HTERT RPE-1 (cell line): ENCODE measurements around the gene CFAP299.
"Not testable (repeated sequence)": the region's sequence is repeated elsewhere in the genome, so short reads cannot be mapped to it uniquely, and the experiment has no call there.

Source experiments
- in situ Hi-C: fragments of 300-500 bp; cut with MboI; formaldehyde crosslinking; loops from 4 replicates; pipeline ENCODE4 v1.14.3; 2020; ENCODE audit warnings: low sequenced_read_pairs

CFAP299 gene

DNA sequence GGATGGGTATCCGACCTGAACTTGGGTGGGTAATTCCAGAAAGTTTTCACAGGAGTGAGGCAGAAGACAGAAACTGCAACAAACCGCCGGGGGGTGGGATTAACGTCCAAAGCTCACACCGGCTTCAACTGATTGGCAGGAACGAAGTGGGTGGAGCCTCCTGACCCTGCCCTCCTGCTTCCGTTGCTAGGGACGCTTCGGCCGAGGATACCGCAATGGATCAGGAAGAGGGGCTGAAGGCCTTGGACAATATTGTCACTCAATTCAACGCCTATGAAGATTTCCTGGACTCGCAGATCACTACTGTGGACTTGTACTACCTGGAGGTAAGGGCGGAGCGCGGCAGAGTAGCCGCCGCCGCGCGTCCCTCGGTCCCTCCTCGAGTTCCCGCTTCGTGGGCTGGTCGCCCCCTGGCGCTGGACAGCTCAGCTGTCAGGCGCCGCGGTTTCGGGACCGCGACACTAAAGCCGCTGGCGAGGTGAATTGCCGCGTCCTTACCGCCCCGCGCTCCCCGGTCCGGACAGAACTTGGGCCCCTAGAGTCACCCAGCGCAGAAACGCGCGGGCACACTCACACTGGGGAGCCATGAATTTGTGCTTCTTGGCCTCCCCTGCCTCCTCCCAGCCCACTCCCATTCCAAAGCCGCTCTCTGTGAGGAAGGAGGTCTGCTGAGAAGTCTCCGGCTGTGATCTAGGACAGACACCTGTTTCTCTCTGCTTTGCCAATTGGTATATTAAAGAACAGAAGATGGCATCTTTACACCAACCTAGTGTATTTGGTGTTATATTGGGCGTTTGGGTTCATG lies at the start of gene CFAP299:
CFAP299 (plus strand) TSS at position 177 of the 805 bp plus-strand sequence.
- in situ Hi-C loops: no loop called here

DNA sequence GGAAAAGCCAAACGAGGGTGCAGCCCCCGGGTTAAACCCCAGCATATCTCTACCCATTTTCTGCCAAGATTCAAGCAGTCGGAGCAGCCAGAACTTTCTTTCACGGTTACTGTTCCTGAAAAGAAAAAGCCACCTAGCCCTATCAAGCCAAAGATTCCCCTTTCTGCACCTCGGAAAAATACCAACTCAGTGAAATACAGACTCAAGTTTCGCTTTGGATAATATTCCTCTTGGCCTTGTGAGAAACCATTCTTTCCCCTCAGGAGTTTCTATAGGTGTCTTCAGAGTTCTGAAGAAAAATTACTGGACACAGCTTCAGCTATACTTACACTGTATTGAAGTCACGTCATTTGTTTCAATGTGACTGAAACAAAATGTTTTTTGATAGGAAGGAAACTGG lies 49.1 kb upstream of the CFAP299 start:
- in situ Hi-C loops: no loop called here

DNA sequence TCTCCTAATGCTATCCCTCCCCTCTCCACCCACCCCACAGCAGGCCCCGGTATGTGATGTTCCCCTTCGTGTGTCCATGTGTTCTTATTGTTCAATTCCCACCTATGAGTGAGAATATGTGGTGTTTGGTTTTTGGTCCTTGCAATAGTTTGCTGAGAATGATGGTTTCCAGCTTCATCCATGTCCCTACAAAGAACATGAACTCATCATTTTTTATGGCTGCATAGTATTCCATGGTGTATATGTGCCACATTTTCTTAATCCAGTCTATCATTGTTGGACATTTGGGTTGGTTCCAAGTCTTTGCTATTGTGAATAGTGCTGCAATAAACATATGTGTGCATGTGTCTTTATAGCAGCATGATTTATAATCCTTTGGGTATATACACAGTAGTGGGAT lies 44.9 kb upstream of the CFAP299 start:
- in situ Hi-C loops: not testable (repeated sequence)

DNA sequence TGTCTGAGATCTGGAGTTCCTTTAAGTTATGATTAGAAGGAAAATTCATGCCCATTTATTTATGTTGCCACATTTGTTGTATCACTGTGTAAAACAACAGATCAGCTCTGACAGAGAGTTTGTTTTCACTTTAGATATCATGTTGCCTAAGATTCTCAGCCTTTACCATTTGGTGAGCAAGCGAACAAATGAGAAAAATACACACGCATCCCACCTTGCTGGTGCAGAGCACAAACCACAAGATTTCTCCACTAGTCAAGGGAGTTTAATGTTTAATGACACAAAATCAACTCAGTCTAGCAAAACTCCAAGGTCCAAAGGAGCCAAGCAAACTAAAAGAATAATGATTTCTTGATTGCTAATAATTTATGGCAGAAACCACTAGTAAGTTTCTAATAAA lies 41.3 kb upstream of the CFAP299 start:
- in situ Hi-C loops: no loop called here

DNA sequence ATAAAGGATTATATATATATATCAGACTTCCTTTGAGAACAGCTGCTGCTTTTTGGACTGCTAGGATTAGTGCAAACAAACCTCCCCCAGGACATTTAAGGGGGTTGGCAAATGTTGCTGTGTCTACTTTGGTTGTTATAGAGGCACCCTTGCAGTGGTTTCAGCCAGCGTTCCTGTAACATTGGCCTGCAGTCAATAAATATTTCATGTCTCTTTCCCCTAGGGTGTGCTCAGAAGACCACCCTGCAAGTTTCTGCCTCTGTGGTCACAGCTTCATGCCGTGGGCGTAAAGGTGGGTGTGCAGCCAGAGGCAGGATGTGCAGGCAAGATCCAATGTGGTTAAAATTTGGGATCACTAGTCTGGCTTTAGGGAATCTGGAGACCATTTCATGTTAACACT lies 40.2 kb upstream of the CFAP299 start:
- in situ Hi-C loops: no loop called here

DNA sequence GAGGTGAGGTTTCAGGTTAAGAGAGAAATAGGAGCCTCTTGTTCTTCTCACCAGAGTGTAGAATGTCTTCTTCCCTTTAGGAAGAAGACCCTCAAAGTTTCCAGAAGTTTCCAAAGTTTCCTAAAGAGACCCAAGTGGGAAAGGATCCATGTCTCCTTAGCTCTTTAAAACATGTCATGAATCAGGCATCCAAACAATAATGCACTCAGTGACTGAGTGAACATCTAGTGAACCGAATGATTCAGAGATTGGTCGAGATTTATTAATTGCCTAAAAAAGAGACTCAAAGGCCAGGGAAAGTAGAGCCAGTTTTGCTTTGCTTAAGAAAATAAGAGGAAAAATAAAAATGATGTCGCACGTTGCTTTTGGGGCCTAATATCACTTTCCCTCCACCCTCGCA lies 39.7 kb upstream of the CFAP299 start:
- in situ Hi-C loops: no loop called here

DNA sequence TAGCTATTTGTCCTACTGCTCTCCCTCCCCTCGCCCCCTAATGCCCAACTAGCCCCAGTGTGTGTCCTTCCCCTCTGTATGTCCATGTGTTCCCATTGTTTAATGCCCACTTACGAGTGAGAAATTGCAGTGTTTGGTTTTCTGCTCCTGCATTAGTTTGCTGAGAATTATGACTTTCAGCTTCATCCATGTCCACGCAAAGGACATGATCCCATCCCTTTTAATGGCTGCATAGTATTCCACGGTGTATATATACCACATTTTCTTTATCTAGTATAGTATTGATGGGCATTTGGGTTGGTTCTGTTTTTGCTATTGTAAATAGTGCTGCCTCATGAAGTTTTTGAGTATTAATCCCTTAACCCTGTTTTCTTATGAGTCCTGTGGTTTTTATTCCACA lies 33.6 kb upstream of the CFAP299 start:
- in situ Hi-C loops: no loop called here

DNA sequence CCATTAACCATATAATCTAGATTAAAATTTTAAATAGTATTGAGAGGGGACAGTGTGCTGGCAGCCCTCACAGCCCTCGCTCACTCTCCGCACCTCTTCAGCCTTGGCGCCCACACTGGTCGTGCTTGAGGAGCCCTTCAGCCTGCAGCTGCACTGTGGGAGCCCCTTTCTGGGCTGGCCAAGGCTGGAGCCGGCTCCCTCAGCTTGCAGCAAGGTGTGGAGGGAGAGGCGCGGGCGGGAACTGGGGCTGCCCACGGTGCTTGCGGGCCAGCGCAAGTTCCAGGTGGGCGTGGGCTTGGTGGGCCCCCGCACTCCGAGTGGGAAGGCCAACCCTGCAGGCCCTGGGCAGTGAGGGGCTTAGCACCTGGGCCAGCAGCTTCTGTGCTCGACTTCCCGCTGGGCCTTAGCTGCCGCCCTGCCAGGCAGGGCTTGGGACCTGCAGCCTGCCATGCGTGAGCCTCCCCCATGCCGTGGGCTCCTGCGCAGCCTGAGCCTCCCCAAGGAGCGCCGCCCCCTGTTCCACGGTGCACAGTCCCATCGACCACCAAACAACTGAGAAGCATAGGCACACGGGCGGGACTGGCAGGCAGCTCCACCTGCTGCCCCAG lies 32.8 kb upstream of the CFAP299 start:
- in situ Hi-C loops: no loop called here

DNA sequence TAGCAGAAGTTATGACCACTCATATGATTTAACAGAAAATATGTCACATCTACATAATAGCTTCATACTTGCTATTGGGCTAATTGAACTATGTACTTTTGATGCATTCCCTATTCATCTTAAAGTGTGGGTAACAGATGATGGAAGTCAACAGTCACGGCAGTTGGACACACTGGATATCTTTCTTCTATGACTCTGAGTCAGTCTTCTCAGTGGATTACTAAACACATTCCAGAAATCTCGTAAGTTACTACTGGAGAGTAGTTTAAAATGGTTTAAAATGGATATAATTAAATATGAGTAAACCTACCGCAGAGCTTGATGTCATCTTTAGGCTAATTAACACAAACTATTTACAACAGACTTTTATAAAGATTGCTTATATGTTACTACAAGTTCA lies 30.1 kb upstream of the CFAP299 start:
- in situ Hi-C loops: no loop called here

DNA sequence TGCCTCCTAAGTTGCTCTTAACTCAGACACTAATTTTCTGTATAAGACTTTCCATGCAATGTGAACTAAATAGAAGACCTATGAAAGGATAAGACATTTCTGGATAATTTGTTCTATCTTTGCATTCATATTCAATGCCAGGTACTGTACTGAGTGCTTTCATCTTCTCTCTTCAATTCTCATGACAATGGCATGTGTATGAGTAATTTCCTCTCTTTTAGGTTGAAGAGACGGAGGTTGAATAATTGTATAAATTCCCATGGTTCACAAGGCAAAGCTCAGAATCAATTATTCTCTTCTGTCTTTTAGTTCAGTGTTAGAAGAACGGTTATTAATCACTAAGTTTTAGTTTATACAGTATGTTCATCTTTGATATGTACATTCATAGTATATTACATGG lies 29.3 kb upstream of the CFAP299 start:
- in situ Hi-C loops: no loop called here

DNA sequence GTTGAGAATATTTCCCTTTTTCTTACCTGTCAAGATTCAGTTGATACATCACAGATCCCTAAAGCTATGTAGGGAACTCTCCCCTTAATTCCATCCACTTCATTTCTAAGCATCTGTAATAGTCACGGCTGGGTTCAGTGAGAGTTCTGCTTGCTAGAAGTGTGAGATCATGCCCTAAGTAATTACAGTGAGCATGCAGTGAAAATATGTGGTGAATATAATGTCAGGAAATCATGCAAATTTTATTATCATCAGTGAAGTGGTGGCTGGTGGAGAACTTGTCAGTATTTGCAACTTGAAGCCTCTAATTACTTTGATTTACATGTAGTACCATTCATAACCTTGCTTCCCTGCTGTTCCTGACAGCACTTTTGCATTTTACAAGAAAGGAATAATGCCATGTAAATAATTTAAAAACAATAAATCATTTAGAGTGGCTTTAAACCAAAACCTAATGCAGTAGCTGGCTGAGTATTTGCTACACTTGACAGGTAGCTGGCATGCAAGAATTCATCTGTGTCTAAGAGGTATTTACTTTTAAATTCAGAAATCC lies 28.3 kb upstream of the CFAP299 start:
- in situ Hi-C loops: no loop called here

DNA sequence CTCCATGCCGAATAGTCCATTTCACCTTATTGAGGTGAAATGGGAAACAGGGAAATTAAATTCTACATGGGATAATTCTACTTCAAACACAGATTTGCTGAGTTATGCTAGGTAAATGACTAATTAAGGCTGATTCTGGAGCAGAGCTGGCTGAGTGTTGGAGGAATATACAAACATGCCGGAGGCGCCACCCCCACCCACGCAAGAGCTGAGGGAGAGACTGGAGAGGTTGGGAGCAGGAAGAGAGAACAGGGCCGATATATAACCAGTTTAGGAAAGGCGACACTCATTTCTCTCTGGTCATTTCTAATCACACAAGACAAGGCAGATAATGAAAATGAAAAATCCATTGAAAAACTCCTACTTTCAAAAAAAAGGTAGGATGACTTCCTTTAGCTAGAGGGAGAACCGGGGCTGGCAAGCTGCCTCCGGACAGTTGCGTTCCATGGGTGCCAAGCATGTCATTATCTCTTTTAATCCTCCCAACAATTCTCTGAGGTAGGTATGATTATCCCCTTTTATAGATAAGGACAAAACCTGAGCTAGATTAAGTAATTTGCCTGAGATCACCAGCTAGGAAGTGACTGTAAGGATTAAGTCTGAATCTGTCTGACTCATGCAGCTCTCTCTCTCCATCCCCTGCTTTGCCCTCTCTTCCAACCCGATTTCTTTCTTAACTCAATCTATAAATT lies 27.6 kb upstream of the CFAP299 start:
- in situ Hi-C loops: no loop called here

DNA sequence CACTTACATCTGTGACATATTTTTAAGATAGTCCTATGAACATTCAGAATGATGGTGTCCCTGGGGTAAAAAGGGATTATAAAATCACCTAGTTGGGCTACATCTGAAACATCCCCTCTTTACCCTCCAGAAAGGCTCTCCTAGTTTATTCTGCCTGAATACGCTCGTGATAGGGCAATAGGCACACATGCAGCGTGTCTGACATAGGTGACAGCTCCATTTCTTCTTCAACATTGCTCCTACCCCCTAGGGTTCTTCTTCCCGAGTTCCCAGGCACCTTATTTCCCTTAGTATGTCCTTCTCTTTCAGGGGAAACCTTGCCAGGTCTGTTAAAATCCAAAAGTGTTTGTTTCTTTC lies 27.1 kb upstream of the CFAP299 start:
- in situ Hi-C loops: no loop called here

DNA sequence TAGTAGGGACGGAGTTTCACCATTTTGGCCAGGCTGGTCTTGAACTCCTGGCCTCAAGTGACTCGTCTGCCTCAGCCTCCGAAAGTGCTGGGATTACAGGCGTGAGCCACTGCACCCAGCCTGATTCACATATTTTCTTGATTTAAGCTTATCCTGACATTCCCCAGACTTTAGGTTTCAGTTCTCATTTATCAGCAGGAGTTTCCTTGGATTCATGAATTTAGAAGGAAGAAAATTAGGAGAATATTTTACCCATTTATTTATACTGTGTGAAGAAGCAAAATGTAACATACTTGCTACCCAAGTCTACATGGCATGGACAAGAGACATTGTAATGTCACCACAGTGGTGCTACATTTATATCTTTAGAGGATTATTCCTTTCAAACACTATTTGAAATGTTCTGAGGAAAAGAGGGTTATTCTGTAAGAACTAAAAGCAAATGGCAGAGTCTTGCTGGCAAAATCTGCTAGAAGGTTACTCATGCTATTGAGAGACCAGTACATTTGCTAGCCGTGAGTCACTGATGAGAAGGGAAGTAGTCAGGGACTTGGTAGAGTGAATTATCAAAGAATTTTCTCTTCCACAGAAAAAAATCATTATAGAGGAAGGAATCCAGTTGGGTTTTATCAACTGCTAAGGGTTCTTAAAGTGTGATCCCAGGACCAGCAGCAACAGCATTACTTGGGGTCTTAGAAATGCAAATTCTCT lies 26.1 kb upstream of the CFAP299 start:
- in situ Hi-C loops: no loop called here

DNA sequence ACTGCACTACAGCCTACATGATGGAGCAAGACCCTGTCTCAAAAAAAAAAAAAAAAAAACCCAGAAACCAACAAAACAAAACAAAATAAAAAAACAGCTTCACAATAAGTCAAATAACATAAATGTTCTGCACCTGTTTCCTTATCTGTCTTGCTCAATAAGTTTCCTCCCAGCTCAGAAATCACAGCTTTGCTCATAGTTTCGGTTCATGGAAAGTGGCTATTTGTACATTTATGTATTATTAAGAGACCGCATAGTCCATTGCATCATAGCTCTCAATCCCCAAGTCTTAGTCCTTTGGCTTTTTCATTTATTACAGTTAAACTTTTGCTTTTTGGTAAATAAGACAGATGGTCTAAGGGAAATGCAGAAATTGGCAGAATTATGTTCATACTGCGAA lies 24.4 kb upstream of the CFAP299 start:
- in situ Hi-C loops: no loop called here

DNA sequence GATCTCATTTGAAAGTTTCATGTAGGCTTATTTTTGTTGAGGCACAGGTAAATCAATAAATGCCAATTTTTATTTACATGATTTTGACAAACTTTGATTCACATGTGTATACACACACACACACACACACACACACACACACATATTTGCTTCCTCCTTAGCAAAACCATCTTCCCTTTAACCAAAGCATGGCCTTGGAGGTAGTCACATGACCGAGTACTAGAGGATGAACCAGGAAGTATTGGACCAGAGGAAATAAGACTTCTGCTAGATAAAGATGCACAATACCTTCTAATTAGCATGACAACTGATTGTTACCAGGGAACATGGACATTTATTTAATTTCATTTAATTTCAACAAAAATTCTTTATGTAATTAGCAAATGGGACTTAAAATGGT lies 23.4 kb upstream of the CFAP299 start:
- in situ Hi-C loops: no loop called here

DNA sequence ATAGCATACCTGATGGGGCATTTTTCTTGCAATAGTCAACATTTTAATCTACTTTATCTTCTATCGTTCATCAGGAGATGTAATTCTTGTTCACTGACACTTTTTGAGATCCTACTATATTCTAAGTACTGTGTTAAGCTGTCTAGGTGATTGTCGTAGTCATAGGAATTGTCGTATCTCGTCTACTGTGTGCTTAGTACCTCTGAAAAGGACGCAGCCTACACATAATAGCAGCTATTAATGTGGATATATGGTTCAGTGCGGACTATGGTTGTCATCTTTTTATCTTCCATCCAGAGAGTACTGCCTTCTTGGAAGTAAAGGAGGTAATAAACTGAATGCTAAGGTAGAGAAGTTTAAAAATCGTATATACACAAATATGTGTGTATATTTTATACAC lies 21.9 kb upstream of the CFAP299 start:
- in situ Hi-C loops: no loop called here

DNA sequence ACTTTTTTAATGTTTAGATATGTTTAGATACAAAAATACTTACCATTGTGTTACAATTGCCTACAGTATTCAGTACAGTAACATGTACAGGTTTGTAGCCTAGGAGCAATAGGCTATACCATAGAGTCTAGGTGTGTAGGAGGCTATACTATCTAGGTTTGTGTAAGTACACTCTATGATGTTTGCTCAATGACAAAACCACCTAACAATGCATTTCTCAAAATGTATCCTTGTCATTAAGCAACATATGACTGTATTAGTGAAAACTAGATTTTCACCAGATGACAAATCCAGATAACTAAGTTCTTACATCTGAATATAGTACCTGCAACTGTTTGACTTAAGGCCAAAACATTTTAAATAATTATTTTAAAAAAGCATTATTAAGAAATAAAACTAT lies 19.7 kb upstream of the CFAP299 start:
- in situ Hi-C loops: not testable (repeated sequence)

DNA sequence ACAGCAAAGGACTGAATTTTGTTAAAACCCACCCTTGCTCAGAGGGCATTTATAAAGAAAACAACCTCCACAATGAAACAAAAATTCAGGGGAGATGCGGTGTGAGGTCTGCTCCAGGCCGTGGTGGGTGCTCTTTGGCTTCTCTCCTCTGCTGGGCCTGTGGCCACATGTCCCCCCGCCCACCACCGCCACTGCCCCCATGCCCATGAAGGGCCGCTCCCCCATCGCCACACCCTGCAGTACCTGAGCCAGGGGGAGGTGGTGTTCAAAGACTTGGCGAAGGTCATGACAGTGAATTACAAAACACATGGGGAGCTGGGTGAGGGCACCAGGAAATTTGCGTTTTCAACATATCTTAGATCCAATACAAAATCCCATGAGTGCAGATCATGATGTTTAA lies 14.2 kb upstream of the CFAP299 start:
- in situ Hi-C loops: no loop called here

DNA sequence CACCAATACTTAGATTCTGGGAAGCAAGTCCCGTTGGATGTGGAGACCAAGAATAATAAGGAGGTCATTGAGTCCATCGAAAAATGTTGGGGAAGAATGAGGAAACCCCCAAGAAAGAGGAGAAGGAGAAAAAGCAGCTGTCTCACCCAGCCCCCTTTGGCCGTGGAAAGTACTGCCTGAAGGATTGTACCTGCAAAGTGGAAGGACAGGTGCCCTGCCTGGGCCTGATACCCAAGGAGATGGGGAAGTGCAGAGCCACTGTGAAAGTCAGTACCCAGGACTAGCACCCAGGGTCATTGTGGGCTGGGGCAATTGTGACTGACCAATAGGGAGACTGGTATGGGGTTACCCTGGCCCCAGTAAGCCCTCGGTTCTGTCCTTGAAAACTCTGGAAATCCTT lies 13.8 kb upstream of the CFAP299 start:
- in situ Hi-C loops: no loop called here

DNA sequence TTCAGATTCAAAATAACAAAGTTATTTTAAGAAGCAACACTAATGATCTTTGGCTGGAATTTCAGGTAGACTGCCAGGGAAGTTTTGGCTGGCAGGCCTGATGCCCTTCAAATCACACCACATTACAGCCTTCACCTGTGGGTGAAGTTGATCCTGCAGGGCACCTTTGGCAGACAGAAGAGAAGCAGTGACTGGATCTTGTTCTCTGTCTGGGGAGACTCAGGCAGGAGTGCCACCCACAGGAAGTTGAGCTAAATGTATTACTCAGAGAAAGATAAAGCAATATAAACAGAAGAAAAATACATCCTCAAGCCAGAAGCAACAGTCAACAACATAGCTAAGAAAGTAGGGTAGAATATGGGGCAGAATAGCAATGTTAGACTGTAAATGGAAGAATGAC lies 12.8 kb upstream of the CFAP299 start:
- in situ Hi-C loops: no loop called here
